OCI-LY7 (cell line): ENCODE measurements around the gene SOAT2.

Experiments used
- CTCF ChIP-seq: fragments of 200-600 bp; sonication (generic); conservative IDR thresholded peaks from 2 replicates; pipeline ENCODE4 v1.5.1; 2014; ENCODE audit warnings: mild to moderate bottlenecking, antibody characterized with exemption, low read length, moderate library complexity, mixed read lengths
- EZH2phosphoT487 ChIP-seq: fragments of 200-600 bp; sonication (generic); IDR thresholded peaks from 2 replicates; pipeline ENCODE4 v1.6.1; 2018; ENCODE audit warnings: low read depth, borderline replicate concordance, mild to moderate bottlenecking, mixed run types, antibody characterized with exemption, low read length, moderate library complexity, mixed read lengths

- TF ChIP-seq CTCF (no peak), EZH2phosphoT487 (no peak)
These were observed 45.3 kb upstream of the SOAT2 start for GRCh38 chr12:53057816-53058500.
